Transverse colon (tissue), 3 donors: ENCODE measurements around the gene DES.

Source experiments
- CTCF ChIP-seq, 5 experiments: fragments of 200-600 bp in 3 of 5; fragments of 450-650 bp in 2 of 5; sonication (generic) in 3 of 5; IDR thresholded peaks; 1 replicate in 2 of 5; 2 replicates in 3 of 5; pipeline ENCODE4 v1.5.1; 2016 to 2017; ENCODE audit warnings: antibody characterized with exemption in 5 of 5, inconsistent platforms in 3 of 5, mild to moderate bottlenecking in 2 of 5, moderate library complexity in 1 of 5
- EP300 ChIP-seq: sonication (generic); formaldehyde crosslinking; IDR thresholded peaks from one replicate; pipeline ENCODE4 v1.6.1; 2017; ENCODE audit warnings: antibody characterized with exemption, low read depth
- POLR2A ChIP-seq: fragments of 450-650 bp; IDR thresholded peaks from one replicate; pipeline ENCODE4 v1.6.1; 2016; ENCODE audit warnings: antibody characterized with exemption, mild to moderate bottlenecking, moderate library complexity

GRCh38 chr2:219435701-219436100 lies 17.5 kb downstream of the DES start:
- TF ChIP-seq CTCF (IDR thresholded peaks at IDR 0.05) (no peak), POLR2A (no peak), EP300 (no peak)
